Breast epithelium (tissue), 3 donors: ENCODE results near the gene CDCP1.

ENCODE experiments used
- POLR2A ChIP-seq: fragments of 450-650 bp; IDR thresholded peaks from one replicate; pipeline ENCODE4 v1.6.1; 2016; ENCODE audit warnings: antibody characterized with exemption, mild to moderate bottlenecking, moderate library complexity
- TF ChIP-seq, protein P1 (sequence below), 3 donors: fragments of 450-650 bp; IDR thresholded peaks; one replicate each; pipeline ENCODE4 v1.5.1; 2016 to 2017; ENCODE audit warnings: antibody characterized with exemption in 3 of 3, mild to moderate bottlenecking in 3 of 3, moderate library complexity in 3 of 3

- TF ChIP-seq POLR2A, result no peak
- TF ChIP-seq, protein P1, sequence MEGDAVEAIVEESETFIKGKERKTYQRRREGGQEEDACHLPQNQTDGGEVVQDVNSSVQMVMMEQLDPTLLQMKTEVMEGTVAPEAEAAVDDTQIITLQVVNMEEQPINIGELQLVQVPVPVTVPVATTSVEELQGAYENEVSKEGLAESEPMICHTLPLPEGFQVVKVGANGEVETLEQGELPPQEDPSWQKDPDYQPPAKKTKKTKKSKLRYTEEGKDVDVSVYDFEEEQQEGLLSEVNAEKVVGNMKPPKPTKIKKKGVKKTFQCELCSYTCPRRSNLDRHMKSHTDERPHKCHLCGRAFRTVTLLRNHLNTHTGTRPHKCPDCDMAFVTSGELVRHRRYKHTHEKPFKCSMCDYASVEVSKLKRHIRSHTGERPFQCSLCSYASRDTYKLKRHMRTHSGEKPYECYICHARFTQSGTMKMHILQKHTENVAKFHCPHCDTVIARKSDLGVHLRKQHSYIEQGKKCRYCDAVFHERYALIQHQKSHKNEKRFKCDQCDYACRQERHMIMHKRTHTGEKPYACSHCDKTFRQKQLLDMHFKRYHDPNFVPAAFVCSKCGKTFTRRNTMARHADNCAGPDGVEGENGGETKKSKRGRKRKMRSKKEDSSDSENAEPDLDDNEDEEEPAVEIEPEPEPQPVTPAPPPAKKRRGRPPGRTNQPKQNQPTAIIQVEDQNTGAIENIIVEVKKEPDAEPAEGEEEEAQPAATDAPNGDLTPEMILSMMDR (IDR thresholded peaks at IDR 0.05), result no peak
These were observed 36.2 kb downstream of the CDCP1 start for GRCh38 chr3:45109771-45110508.
